Upper lobe of left lung (tissue), 6 donors: Measurements from ENCODE around the gene MAD1L1. TPM values are rescaled to one million over a fixed set of nuclear protein-coding genes. Genes with fewer than 3 reads are reported as not detected.

Source experiments
- ATAC-seq, 2 donors: fragments of 200-7000 bp; cut with Tn5 transposase; one replicate each; pipeline ENCODE4 v1.9.1; 2022; ENCODE audit warnings: mild to moderate bottlenecking in 2 of 2, moderate library complexity in 2 of 2; ENCODE audit not compliant: low FRiP score in 2 of 2
- DNase-seq, 2 donors: peaks; one replicate each; pipeline ENCODE4 v3.0.0-alpha.2; 2019 to 2020
- H3K27ac ChIP-seq, 4 donors: fragments of 200-600 bp; sonication (generic); one replicate each; pipeline ENCODE4 v1.5.1; 2016 to 2019
- H3K27me3 ChIP-seq, 4 donors: fragments of 200-600 bp; sonication (generic); one replicate each; pipeline ENCODE4 v1.5.1; 2017 to 2019
- H3K36me3 ChIP-seq, 4 donors: fragments of 200-600 bp; sonication (generic); one replicate each; pipeline ENCODE4 v1.5.1; 2016 to 2019
- H3K4me1 ChIP-seq, 4 donors: fragments of 200-600 bp; sonication (generic); one replicate each; pipeline ENCODE4 v1.5.1; 2018 to 2019
- H3K4me3 ChIP-seq, 4 donors: fragments of 200-600 bp; sonication (generic); one replicate each; pipeline ENCODE4 v1.5.1; 2017 to 2019; ENCODE audit warnings: mild to moderate bottlenecking in 2 of 4, moderate library complexity in 1 of 4
- H3K9me3 ChIP-seq, 4 donors: fragments of 200-600 bp; sonication (generic); one replicate each; pipeline ENCODE4 v1.5.1; 2018 to 2019
- CTCF ChIP-seq, 6 experiments: fragments of 450-650 bp in 4 of 6; fragments of 200-600 bp in 2 of 6; sonication (generic) in 2 of 6; IDR thresholded peaks; one replicate each; pipeline ENCODE4 v1.5.1; 2016 to 2019; ENCODE audit warnings: antibody characterized with exemption in 6 of 6
- EP300 ChIP-seq, 4 donors: sonication (generic); formaldehyde crosslinking; IDR thresholded peaks; one replicate each; pipeline ENCODE4 v1.5.1; 2017; ENCODE audit warnings: antibody characterized with exemption in 4 of 4, control low read depth in 2 of 4
- POLR2A ChIP-seq, 4 donors: fragments of 450-650 bp; IDR thresholded peaks; one replicate each; pipeline ENCODE4 v1.5.1; 2016 to 2017; ENCODE audit warnings: antibody characterized with exemption in 4 of 4, mild to moderate bottlenecking in 2 of 4
- POLR2AphosphoS5 ChIP-seq, 2 donors: sonication (generic); formaldehyde crosslinking; IDR thresholded peaks; one replicate each; pipeline ENCODE4 v1.5.1; 2017; ENCODE audit warnings: antibody characterized with exemption in 2 of 2
- WGBS, 2 donors: methylation state at CpG; one replicate each; pipeline ENCODE4 v1.1.5; 2017 to 2018; 5-methylcytosine and 5-hydroxymethylcytosine counted together
- total RNA-seq, 6 donors: library from RNA; depleted of rRNA in 4 of 6; stranded (reverse); fragments of >200 nt in 4 of 6; gene quantifications; one replicate each; pipeline versions ENCODE4 v1.1.0 to v1.2.1, GENCODE V29; 2016 to 2021
- donor health status: DM: no; HTN: no; CAD: no; lungs with moderate emphysema.
- donor health status: DM: no; HTN: yes; CAD: no; lungs with severe emphysema.

The MAD1L1 gene
- total RNA-seq, 6 donors from 2014 or later: 40.6 to 364 (median 65.6) TPM

DNA sequence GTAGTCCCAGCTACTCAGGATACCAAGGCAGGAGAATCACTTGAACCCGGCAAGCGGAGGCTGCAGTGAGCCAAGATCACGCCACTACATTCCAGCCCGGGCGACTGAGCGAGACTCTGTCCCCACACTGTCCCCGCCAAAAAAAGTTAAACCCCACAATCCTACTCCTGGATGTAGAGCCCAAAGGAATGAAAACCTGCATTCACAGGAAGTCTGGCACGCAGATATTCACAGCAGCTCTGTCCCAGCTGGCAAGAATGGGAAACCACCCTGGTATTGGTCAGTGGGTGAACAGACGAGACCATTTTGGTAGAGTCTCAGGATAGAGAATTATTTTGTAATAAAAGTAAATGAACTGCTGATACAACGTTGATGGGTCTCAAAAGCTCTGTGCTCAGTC lies 225.2 kb downstream of the MAD1L1 start:
- no peak for TF ChIP-seq CTCF (IDR thresholded peaks at IDR 0.05)
- Histone ChIP-seq H3K4me1 (no peaks in the 10 kb centered on the region), H3K27ac (no peak overlapping the region), H3K4me3 (no peak overlapping the region), H3K9me3 (no peaks in the 10 kb centered on the region), H3K36me3 (peaks cover 0 to 4% (median 1%) of the 10 kb centered on the region in 4 donors), H3K27me3 (no peaks in the 10 kb centered on the region)
- ATAC-seq (no peak), DNase-seq (no peak)
- WGBS, 2 donors: 94 to 95% methylated on average over 10 of the region's 10 CpGs

GRCh38 chr7:2006921-2007381 lies 225.8 kb downstream of the MAD1L1 start:
- WGBS, 2 donors: 92 to 94% methylated on average over 21 to 22 of the region's 22 CpGs
- Histone ChIP-seq H3K9me3 (no peaks in the 10 kb centered on the region), H3K36me3 (peaks cover 0 to 5% (median under 1%) of the 10 kb centered on the region in 4 donors), H3K27ac (no peak overlapping the region), H3K27me3 (no peaks in the 10 kb centered on the region), H3K4me1 (no peaks in the 10 kb centered on the region), H3K4me3 (no peak overlapping the region)
- no peak for ATAC-seq
- no peak for TF ChIP-seq POLR2AphosphoS5 (IDR thresholded peaks at IDR 0.05)
- TF ChIP-seq EP300 (IDR thresholded peaks at IDR 0.05): no peak
- no peak for TF ChIP-seq POLR2A (IDR thresholded peaks at IDR 0.05)
- TF ChIP-seq CTCF (IDR thresholded peaks at IDR 0.05): no peak
- DNase-seq: peak; percentile 18 to 75

GRCh38 chr7:2006231-2006771 lies 226.4 kb downstream of the MAD1L1 start:
- ATAC-seq: no peak

GRCh38 chr7:2005786-2006185 lies 227.0 kb downstream of the MAD1L1 start:
- H3K4me3 ChIP-seq: no peak overlapping the region
- H3K9me3 ChIP-seq: no peaks in the 10 kb centered on the region
- TF ChIP-seq CTCF (IDR thresholded peaks at IDR 0.05) (no peak), POLR2AphosphoS5 (IDR thresholded peaks at IDR 0.05) (no peak), POLR2A (IDR thresholded peaks at IDR 0.05) (no peak)
- no peaks in the 10 kb centered on the region for H3K27me3 ChIP-seq
- no peak overlapping the region for H3K27ac ChIP-seq
- no peaks in the 10 kb centered on the region for H3K4me1 ChIP-seq
- no peak for ATAC-seq
- peaks cover 0 to 10% (median 0%) of the 10 kb centered on the region in 4 donors for H3K36me3 ChIP-seq
- no peak for DNase-seq
- WGBS, 2 donors: 90 to 94% methylated on average over 10 of the region's 10 CpGs

More at GRCh38 chr7:2006231-2006771, 226.4 kb downstream of the MAD1L1 start:
- TF ChIP-seq EP300 (IDR thresholded peaks at IDR 0.05) (no peak), POLR2AphosphoS5 (IDR thresholded peaks at IDR 0.05) (no peak), POLR2A (IDR thresholded peaks at IDR 0.05) (no peak), CTCF (IDR thresholded peaks at IDR 0.05) (no peak)
- H3K9me3 ChIP-seq: no peaks in the 10 kb centered on the region
- H3K4me3 ChIP-seq: no peak overlapping the region
- no peaks in the 10 kb centered on the region for H3K27me3 ChIP-seq
- 88% methylated on average over 20 of the region's 20 CpGs for WGBS, 2 donors
- no peak overlapping the region for H3K27ac ChIP-seq
- H3K36me3 ChIP-seq: peaks cover 0 to 10% (median 0%) of the 10 kb centered on the region in 4 donors
- no peak for DNase-seq
- no peaks in the 10 kb centered on the region for H3K4me1 ChIP-seq
